Measurements from ENCODE around the gene PAX6. TPM values are rescaled to one million over a fixed set of nuclear protein-coding genes. Genes with fewer than 3 reads are reported as not detected.

PAX6 gene
- total RNA-seq, 1 donor from 2014 or later: not detected

DNA sequence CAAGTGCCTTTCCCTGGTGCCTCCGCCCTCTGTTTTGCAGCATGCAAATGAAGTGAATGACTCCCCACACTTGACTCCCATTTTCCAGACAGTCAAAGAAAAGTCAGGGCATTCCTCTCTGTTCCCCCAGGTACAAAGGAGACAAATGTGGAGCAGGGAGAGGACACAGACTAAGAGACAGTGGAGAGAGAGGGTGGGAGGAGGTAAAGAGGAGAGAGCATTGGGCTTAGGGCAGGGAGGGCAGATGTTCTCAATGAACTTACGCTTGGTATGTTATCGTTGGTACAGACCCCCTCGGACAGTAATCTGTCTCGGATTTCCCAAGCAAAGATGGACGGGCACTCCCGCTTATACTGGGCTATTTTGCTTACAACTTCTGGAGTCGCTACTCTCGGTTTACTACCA lies 9.8 kb downstream of the PAX6 start:
- ATAC-seq (no peak), DNase-seq (no peak)
- intact Hi-C loops (cut with micrococcal nuclease): no loop called here

DNA sequence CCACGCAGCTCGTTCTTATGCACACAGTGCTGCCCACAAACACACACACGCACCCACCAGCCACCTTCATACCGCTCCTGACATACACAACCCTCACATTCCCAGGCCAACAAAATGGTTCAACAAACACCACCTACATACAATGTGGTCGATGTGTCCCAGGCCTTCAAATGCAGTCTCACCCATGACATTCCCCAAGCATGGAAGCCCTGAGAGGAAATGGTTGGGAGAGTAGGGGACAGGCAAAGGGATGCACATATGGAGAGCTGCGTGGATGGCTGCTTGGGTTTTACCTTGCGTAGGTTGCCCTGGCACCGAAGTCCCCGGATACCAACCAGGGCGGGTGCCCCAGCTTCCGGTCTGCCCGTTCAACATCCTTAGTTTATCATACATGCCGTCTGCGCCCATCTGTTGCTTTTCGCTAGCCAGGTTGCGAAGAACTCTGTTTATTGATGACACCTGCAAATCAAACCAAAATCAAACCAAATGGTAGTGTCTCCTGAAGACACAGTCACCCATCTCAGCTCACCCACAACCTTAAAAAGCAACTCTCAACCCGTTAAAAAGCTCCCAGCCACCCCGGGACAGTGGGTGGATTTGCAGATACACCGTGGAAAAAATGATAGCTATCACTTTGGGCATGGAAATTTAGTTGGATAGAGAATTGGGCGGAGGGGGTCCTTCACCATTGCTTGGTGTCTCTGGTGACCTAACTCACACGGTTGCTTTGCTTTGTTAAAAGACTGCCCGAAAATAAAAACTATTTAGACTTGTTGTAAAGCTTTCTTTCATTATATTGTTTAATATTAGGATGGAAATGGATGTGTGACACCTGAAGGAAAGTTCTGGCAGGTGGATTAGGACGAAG lies 10.5 kb downstream of the PAX6 start:
- DNase-seq (no peak), ATAC-seq (no peak)
- intact Hi-C loops (cut with micrococcal nuclease): no loop called here

DNA sequence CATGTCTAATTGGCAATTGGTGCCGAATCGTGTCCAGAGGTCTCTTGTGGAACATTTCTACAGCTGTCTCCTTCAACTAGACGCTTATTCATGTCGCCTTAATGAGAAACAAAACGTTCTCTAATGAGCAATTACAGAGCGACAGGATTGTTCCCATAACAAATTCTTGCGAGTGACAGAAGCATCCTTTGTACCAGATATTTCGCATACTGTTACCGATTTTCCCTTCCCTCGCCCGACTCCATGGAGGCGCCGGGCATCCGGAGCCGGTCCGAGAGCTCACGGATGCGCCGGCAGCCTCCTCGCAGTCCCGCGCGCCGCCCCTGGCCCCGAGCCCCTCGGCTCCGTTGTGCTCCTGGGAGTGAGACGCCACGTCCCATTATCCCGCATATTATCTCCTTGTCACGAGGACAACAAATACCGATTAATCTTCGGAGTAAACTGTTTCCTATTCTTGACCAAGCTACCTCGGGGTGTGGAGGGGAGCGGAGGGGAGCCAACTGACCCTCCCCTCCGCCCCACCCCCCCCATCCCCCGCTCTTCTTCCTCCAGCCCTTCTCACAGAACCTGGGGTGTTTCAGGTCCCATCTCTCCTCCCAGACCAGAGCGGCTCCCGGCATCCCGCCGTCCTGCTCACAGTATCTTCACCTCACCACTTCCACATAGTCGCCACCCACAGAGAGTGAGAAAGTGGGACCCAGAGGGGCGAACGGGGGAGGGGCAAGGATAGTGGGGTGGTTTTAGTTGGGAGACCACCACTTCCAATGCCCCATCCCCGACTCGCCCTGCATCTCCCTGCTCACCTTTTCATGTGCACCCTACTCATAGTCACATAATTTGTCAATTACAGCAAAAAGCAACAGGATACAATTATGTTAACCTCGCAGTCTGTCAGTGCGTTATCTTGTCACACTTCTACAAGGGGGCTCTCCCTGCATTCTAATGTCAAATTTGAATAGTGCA lies 11.4 kb downstream of the PAX6 start:
- DNase-seq: no peak
- intact Hi-C loops (cut with micrococcal nuclease): no loop called here
- ATAC-seq: no peak

DNA sequence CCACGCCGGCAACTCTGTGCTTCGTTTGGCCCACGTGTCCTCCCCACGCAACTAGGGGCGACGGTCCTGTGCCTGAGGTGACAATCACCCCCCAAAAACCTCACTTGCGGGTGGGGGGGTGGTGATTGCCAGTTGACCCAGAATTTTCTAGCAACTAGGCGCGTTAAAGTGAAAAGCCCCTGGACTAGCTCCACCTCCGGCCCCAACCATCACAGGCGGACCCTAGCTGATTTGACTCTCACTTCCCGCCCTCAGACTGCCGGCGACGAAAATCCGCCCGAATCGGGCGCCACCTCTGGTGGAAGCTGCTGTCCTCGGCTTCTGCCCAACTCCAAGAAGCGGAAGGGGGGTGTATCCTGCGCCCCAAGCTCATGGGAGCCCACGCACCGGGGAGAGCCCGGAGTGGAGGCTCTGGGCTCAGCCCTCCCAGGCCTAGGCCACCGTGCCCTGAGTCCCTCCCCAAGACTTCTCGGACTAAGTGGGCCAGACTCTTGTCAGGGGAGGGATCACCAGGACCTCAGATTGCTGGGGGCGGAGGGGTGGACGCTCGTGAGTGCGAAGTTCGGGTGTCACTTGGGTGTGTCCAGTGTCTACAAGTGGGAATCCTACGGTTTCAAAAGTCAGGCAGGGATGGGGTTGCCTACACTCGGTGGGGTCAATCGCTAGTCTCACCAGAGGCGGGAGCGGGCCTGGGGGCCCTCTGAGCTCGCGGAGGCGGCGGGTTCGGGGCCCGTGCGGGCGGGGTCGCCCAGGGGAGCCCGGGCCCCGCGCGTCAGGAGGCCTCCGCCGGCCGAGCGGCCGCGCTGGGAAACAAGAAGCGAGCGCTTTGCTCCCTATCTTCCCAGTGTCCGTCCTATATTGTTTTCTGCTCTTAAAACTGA lies 12.3 kb downstream of the PAX6 start:
- DNase-seq (no peak), ATAC-seq (no peak)

DNA sequence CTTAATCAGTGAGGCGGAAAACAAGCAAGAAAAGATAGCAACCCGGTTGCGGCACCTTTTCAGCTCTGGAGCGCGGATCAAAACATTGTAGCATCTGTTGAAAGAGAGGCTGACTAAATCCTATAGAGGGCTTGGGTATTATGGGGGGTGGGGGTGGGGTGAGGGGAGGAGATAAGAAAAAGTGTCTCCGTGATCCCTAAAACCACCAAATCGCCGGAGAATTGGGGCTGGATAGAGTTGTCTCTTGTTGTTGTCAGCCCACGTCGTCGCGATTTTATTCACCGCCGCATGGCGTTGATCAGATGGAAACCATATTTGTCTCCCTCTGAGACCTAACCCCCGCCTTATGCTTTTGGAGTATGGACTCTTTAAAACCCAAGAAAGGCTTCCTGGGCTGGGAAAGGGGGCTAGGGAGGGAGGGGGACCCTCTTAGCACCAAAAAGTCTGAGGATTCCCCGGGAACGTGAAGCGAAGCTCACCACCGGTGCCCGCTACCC lies 13.0 kb downstream of the PAX6 start:
- intact Hi-C loops (cut with micrococcal nuclease): no loop called here
- no peak for ATAC-seq
- DNase-seq: no peak

More for the DNA sequence above, 12.3 kb downstream of the PAX6 start:
- intact Hi-C loops (cut with micrococcal nuclease): no loop called here

DNA sequence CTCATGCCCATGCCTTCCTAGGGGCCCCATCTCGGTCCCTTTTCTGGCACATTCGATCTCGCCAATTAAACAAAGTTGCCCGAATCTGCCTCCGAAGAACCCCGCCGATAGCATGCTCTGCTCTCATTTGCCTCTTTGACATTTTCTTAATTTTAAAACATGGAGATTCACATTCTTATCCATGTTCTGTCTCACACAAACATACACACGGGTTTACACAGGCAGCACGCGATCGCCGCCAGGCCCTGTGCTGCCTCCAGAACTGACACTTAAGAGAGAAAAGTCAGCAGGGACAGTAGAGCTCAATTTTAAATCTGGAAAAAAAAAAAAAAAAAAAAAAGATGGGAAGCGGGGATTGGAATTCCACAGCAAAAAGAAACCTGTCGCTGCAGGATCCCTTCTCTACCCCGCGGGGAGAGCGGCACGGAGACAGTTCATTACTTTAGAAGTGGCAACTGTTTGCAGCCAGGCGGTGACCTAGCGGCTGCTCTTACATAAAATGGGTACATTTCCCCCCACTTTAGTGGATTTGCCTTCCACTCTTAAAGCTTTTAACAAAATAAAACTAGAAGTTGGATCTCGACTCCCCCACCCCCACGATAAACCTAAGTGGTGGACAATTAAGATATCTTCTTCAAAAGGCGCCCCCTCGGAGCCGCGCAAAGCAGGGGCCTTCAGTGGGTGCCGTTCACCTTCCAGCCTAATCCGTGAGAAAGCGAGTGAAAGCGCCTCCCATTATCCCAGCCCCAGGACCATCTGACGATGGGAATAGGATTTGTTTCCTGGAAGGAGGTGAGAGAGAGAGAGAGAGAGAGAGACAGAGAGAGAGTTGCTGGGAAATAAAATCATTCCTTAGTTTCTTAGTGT lies 13.7 kb downstream of the PAX6 start:
- DNase-seq (no peak), ATAC-seq (no peak)
- intact Hi-C loops (cut with micrococcal nuclease): no loop called here

DNA sequence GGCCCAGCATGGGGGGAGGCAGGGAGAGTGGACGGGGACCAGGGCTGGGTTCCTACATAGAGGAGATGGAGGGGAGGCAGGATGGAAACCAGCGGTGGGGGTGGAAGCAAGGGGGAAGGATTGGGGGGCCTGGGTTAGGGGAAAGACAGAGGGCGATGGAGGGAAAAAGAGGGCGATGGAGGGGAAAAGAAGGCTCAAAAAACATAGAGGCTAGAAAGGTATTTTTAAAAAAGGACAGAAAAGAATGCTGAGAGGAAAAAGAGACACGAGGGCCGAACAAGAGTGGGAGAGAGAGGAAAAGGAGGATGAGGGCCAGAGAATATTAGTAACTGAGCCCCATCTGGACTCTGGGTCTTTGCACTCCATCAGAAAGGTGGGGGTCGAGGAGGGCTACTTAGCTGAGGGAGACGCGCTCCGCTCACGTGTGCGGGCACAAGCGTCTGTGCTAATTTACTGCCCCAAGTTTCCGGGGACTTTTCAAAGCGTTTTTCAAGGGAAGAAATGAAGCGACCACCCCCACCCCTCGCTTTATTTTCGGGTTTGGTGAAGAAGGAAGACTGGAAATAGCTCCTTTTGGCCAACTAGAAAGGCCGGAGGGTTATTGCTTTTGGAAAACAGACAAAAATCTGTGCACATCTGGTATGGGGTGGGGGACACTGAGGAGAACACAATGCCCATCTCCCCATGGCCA lies 14.5 kb downstream of the PAX6 start:
- ATAC-seq (no peak), DNase-seq (no peak)
- intact Hi-C loops (cut with micrococcal nuclease): no loop called here

DNA sequence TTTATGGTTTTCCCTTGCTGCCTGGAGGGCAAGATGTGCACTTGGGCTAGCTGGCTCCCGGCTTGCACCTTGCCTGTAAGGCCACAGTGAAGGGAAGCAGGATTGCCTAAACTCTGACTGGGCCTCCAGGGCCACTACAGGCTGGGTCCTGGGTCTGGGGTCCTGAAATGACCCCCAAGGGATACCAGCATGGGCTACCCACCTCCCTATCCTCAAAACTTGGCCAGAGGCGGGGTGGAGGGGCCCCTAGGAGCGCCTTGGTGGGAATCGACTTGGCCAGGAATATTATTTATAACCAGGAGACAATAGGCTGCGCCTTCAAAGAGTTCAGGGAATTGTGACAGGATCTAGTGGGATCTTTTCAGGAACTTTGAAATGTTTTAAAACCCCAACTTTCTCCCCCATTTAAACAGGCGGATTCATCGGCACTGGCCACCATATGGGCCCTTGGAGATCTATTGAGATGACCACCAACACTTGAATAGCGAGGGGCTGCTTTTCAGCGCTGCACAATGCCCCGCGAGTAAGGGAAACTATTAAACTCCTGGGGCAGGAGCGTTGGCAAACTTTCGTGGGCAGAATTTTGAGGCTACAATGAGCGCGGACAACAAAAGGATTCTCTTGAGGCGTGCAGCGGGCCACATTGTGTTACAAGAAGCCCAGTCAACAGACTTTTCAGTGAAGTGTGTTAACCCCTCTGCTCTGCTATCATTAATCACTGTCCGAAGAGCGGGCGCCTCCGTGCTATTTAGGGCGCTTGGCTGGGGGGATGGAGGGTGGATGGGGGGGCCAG lies 15.2 kb downstream of the PAX6 start:
- intact Hi-C loops (cut with micrococcal nuclease): no loop called here
- ATAC-seq: no peak
- DNase-seq: no peak

DNA sequence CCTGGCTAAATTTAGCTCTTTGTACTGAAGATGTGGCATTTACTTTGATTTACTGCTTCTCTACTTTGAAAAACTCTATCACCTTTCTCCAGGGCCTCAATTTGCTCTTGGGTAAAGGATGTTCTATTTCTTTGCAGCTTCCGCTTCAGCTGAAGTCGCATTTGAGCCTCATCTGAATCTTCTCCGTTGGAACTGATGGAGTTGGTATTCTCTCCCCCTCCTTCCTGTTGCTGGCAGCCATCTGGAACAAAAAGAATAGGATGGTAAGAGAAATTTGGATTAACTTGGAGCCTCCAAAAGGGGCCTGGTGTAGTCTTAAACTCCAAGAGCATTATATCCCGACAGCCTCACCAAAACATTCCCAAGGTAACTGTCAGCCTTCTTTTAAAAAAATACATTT lies 16.6 kb downstream of the PAX6 start:
- intact Hi-C loops (cut with micrococcal nuclease): no loop called here
- ATAC-seq: no peak
- DNase-seq: no peak

DNA sequence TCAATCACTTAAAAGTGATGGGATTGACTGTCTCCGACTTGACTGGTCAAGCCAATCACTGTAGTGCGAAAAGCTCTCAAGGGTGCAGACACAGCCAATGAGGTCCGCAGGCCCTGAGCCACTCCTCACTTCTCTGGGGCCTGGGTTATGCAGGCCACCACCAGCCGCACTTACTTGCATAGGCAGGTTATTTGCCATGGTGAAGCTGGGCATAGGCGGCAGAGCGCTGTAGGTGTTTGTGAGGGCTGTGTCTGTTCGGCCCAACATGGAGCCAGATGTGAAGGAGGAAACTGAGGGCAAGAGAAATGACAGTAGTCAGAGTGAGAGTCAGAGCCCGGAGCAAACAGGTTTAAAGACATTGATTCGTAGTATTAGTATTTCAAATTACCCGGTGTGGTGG lies 17.9 kb downstream of the PAX6 start:
- intact Hi-C loops (cut with micrococcal nuclease): no loop called here
- ATAC-seq (no peak), DNase-seq (no peak)

DNA sequence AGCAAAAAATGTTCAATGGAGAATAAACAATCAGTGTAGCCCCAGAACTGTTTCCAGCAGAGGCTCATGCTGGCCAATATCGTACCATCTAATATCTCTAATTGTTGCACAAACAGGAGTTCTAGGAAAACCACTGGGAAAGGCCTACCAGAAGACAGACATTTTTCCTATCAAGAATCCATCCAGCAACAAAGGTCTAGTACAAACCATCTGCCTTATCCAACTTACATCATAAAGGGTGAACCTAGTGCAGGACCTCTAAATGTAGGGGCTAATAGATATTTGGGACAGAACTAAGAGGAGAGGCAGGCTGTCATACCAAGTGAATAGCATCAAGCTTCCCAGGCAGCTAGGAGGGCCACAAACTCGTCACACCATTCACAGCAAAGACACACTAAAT lies 18.7 kb downstream of the PAX6 start:
- intact Hi-C loops (cut with micrococcal nuclease): no loop called here
- ATAC-seq (no peak), DNase-seq (no peak)

DNA sequence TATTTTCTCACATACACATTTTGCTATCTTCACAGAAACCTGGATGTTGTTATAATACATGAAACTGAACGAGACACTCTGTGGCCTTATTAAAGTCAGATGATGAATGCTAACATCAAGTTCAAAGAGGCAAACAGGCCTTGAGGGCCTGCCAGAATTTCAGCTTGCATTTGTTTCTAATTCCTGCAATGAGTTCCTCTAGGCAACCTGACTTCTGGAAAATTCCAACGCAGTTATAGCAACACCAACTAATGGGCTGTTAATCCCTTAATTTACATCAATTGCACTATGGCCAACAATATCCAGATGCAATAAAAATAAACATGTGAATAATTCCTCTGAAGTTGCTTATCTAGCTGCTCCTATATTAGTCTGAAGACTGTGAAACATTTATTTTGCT lies 19.1 kb downstream of the PAX6 start:
- intact Hi-C loops (cut with micrococcal nuclease): no loop called here
- ATAC-seq: no peak
- DNase-seq: no peak

DNA sequence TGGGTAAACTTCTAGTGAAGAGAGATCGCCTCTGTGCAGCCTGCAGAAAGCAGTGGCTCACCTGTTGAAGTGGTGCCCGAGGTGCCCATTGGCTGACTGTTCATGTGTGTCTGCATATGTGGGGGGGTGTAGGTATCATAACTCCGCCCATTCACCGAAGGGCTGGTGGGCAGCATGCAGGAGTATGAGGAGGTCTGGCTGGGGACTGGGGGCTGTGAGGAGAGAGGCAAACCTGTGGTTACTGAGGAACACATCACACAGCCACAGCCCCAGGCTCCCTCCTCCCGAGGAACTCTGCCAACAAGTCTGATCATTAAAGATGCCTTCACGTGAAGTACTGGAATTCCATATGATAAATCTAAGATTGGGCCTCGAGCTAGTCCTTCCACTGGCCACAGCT lies 20.5 kb downstream of the PAX6 start:
- ATAC-seq (no peak), DNase-seq (no peak)
- intact Hi-C loops (cut with micrococcal nuclease): no loop called here

DNA sequence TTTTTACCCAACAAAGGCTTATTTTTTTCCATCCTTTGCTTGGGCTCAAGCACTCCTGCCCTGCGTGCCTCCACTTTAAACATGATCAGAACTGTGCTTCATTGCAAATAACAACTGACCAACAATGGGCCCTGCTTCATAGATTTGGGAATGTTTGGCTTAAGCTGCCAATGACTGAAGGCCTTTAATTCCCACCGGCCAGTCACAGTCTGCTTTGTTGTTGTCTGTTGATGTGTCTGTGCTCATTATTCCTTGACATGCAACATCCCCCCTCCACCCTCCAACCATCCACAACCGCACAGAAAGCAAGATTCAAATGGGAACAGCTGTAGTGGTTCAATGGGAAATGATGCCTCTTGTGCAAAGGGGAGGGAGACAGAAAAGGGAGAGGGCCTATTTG lies 23.0 kb downstream of the PAX6 start:
- intact Hi-C loops (cut with micrococcal nuclease): no loop called here
- DNase-seq (no peak), ATAC-seq (no peak)

DNA sequence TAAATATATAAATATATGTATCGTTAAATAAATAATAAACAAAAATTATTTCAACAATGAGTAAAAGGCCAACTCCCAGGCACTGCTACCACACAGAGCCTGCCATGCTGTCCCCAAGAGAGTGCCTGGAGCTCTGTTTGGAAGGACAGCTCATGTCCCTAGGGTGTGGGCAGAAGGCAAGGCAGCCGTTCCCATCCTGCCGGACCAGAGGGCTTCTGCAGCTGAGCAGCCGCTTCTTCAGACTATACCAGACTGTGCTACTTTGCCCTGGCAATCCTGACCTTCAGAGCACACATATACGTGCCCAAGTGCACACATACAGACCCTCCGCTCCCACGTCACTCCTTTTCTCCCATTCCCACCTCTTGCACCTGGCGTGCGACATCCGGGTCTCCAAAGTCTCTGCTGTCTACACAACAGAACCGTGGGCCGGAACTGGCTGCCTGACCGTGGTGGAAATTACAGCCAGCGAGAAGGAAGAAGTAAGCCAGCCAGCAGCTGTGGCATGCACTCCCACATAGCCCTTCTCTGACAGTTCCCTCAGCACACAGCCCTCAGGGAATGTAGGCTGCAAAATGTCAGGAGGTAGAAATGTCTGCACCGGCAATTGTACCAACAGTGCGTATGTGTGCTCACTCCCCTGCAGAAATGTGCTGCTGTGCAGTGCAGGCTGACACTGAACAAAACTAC lies 24.0 kb downstream of the PAX6 start:
- no peak for ATAC-seq
- intact Hi-C loops (cut with micrococcal nuclease): no loop called here

DNA sequence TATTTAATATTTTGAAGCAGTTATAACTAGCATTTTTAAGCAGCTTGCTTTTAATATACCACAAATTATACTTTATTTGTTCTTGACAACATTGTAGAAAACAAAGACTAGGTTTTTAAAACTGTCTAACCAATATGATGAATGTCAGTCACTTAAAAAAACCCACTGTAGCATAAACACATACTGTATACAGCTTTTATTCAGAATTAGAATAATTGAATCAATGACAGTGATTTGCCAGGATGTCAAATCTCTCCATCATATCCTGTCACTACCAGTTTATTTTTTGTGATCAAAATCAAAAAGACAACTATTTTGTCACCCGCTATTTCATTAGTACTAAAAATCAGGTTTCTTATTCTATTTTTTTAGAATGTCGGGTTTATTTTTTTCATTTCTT lies 26.5 kb downstream of the PAX6 start:
- DNase-seq (no peak), ATAC-seq (no peak)
- intact Hi-C loops (cut with micrococcal nuclease): no loop called here

More for the DNA sequence above, 24.0 kb downstream of the PAX6 start:
- no peak for DNase-seq

All from left ventricle myocardium superior (tissue), 1 donor.